CD14-positive monocyte (primary cell): ENCODE results near the gene PSTPIP1. TPM values are rescaled to one million over a fixed set of nuclear protein-coding genes. Genes with fewer than 3 reads are reported as not detected.

Experiments used
- DNase-seq, 3 donors: peaks; one replicate each; pipeline ENCODE4 v3.0.0-alpha.2; 2011 to 2022
- H2AFZ ChIP-seq: 2 replicates; pipeline ENCODE4 v1.6.0; 2012; ENCODE audit warnings: mild to moderate bottlenecking, low read depth, low read length, inconsistent platforms; ENCODE audit not compliant: insufficient read depth, poor library complexity, severe bottlenecking
- H3K27ac ChIP-seq, 2 donors: 1 replicate in 1 of 2; 2 replicates in 1 of 2; pipeline ENCODE4 v1.5.1; 2012 to 2013; ENCODE audit warnings: low read length in 2 of 2, control low read depth in 1 of 2, inconsistent platforms in 1 of 2, low read depth in 1 of 2, mild to moderate bottlenecking in 1 of 2
- H3K27me3 ChIP-seq, 2 donors: one replicate each; pipeline versions ENCODE4 v1.6.0 to v1.6.1; 2011 to 2013; ENCODE audit warnings: low read length in 2 of 2; ENCODE audit not compliant: control insufficient read depth in 2 of 2, insufficient read depth in 2 of 2
- H3K36me3 ChIP-seq, 2 donors: replicated peaks in 1 of 2; 1 replicate in 1 of 2; 2 replicates in 1 of 2; pipeline versions ENCODE4 v1.5.1 to v1.6.1; 2012 to 2013; ENCODE audit warnings: low read length in 2 of 2, control low read depth in 1 of 2, inconsistent platforms in 1 of 2, mild to moderate bottlenecking in 1 of 2; ENCODE audit not compliant: insufficient read depth in 2 of 2, control insufficient read depth in 1 of 2
- H3K4me1 ChIP-seq, 2 donors: 1 replicate in 1 of 2; 2 replicates in 1 of 2; pipeline versions ENCODE4 v1.5.1 to v1.6.1; 2012 to 2013; ENCODE audit warnings: low read length in 2 of 2, control low read depth in 1 of 2, inconsistent platforms in 1 of 2, mild to moderate bottlenecking in 1 of 2, moderate library complexity in 1 of 2; ENCODE audit not compliant: insufficient read depth in 2 of 2, control insufficient read depth in 1 of 2
- H3K4me2 ChIP-seq: replicated peaks from 2 replicates; pipeline ENCODE3; 2012; ENCODE audit warnings: low read length, moderate library complexity, mild to moderate bottlenecking; ENCODE audit not compliant: poor library complexity, severe bottlenecking; ENCODE audit errors: extremely low read depth
- H3K4me3 ChIP-seq, 3 experiments: fragments of 200-600 bp in 1 of 3; sonication (generic) in 1 of 3; replicated peaks in 1 of 3; 1 replicate in 2 of 3; 2 replicates in 1 of 3; pipeline ENCODE4 v1.5.1; 2011 to 2013; ENCODE audit warnings: low read length in 3 of 3, mild to moderate bottlenecking in 3 of 3, control low read depth in 2 of 3, low read depth in 2 of 3, inconsistent platforms in 1 of 3, moderate library complexity in 1 of 3
- H3K79me2 ChIP-seq: 2 replicates; pipeline ENCODE4 v1.6.0; 2012; ENCODE audit warnings: mild to moderate bottlenecking, control low read depth, inconsistent platforms, low read length, moderate library complexity; ENCODE audit not compliant: insufficient read depth
- H3K9ac ChIP-seq: 2 replicates; pipeline ENCODE4 v1.6.0; 2017; ENCODE audit warnings: low read length, mild to moderate bottlenecking; ENCODE audit not compliant: insufficient read depth, poor library complexity, severe bottlenecking
- H3K9me3 ChIP-seq, 2 donors: replicated peaks in 1 of 2; 1 replicate in 1 of 2; 2 replicates in 1 of 2; pipeline versions ENCODE4 v1.5.1 to v1.6.1; 2012 to 2013; ENCODE audit warnings: low read length in 2 of 2, control low read depth in 1 of 2; ENCODE audit not compliant: control insufficient read depth in 1 of 2, insufficient read depth in 1 of 2
- H4K20me1 ChIP-seq: 2 replicates; pipeline ENCODE4 v1.6.0; 2012; ENCODE audit warnings: mild to moderate bottlenecking, low read length, control low read depth, moderate library complexity; ENCODE audit not compliant: insufficient read depth
- H3K27ac Mint-ChIP-seq, 7 donors: one replicate each; pipeline ENCODE4 v1.8.0; 2020; ENCODE audit warnings: mild to moderate bottlenecking in 7 of 7, mixed read lengths in 7 of 7, moderate library complexity in 6 of 7, inconsistent platforms in 2 of 7
- H3K27me3 Mint-ChIP-seq, 3 donors: one replicate each; pipeline ENCODE4 v1.8.0; 2021 to 2022; ENCODE audit warnings: low read depth in 3 of 3, mild to moderate bottlenecking in 3 of 3, mixed read lengths in 3 of 3, moderate library complexity in 3 of 3, inconsistent platforms in 1 of 3
- H3K36me3 Mint-ChIP-seq, 2 donors: one replicate each; pipeline ENCODE4 v1.8.0; 2020; ENCODE audit warnings: mixed read lengths in 2 of 2, inconsistent platforms in 1 of 2, mild to moderate bottlenecking in 1 of 2
- H3K4me1 Mint-ChIP-seq: one replicate; pipeline ENCODE4 v1.8.0; 2020; ENCODE audit warnings: mild to moderate bottlenecking, mixed read lengths
- H3K4me3 Mint-ChIP-seq, 2 donors: one replicate each; pipeline ENCODE4 v1.8.0; 2020; ENCODE audit warnings: mild to moderate bottlenecking in 2 of 2, mixed read lengths in 2 of 2, moderate library complexity in 1 of 2
- H3K9me3 Mint-ChIP-seq, 7 donors: one replicate each; pipeline ENCODE4 v1.8.0; 2020 to 2022; ENCODE audit warnings: mixed read lengths in 7 of 7, mild to moderate bottlenecking in 6 of 7, moderate library complexity in 6 of 7, inconsistent platforms in 2 of 7
- WGBS: methylation state at CpG from one replicate; pipeline ENCODE4 v1.1.5; 2013; ENCODE audit warnings: missing lambda C conversion rate; ENCODE audit not compliant: insufficient coverage; 5-methylcytosine and 5-hydroxymethylcytosine counted together
- intact Hi-C, 2 donors: fragments of 100-400 bp; cut with micrococcal nuclease; formaldehyde crosslinking; loops; one replicate each; pipeline versions ENCODE4 v1.15.0 to v1.15.1; 2023
- polyA plus RNA-seq, 3 donors: library from polyadenylated mRNA; depleted of rRNA in 1 of 3; unstranded in 2 of 3; stranded (reverse) in 1 of 3; fragments of 300-500 nt in 2 of 3; fragments of >200 nt in 1 of 3; fragmentation: Illumina TruSeq in 2 of 3; gene quantifications; 1 replicate in 2 of 3; 2 replicates in 1 of 3; pipeline ENCODE4 v1.2.3, GENCODE V29; 2012 to 2021
- TF ChIP-seq, protein P1 (sequence below): fragments of 200-600 bp; IDR thresholded peaks from one replicate; pipeline ENCODE4 v1.8.0; 2022; ENCODE audit warnings: antibody characterized with exemption, mild to moderate bottlenecking

The PSTPIP1 gene
- polyA plus RNA-seq, 3 donors, result 85.9 to 183 (median 86.8) TPM

DNA sequence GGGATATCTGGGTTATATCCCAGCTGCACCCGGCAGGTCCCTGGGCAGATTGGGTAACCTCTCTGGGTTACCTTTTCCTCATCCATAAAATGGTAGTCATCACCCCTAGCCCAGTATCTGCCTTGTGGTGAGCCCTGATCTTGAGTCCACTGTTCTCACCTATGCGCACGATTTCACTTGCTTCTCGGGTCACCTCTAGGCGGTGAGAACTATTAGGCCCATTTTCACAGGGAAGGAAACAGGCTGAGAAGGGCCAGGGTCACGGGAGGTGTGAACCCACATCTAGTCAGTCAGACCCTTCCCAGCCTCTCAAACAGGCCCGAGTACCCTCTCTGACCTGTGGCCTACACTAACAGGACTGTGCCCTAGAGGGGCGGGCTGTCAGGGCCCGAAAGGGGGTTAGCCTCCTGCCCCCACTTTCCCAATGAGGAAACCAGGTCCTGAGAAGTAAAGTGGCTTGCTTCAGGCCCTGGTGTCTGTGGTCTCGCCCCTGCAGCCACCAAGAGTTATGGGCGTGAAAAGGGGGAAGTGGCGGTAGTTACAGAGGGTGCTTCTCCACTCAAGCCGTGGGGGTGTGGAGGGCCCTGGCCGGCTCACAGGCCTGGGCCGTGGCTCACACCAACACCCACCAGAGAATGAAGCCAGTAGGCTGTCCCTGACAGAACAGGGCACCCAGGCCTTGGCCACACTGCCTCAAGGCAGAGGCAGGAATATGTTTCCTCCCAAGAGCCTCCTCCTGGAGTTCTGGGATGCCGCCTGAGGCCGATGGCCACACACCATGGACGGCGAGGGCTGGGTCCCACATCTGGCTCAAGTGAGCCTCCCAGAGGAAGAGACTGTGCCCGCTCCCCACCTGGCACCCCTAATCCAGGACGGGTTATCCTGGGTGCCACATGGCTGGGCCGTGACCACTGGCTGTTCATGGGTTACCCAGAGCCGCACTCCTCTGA, 19.5 kb downstream of the PSTPIP1 start:
- peak overlapping the region; percentile 43 for H2AFZ ChIP-seq
- H3K36me3 ChIP-seq, result peaks cover 41 to 53% of the 10 kb centered on the region in 2 donors
- peak overlapping the region in 1 of 3 experiments; percentile 47 for H3K4me3 ChIP-seq
- no peaks in the 10 kb centered on the region for H3K27me3 ChIP-seq
- no peaks in the 10 kb centered on the region for H3K9me3 Mint-ChIP-seq
- peaks cover 100% of the 10 kb centered on the region for H3K79me2 ChIP-seq
- H3K4me1 Mint-ChIP-seq, result peaks cover 96% of the 10 kb centered on the region
- peaks cover 0 to 2% (median 0%) of the 10 kb centered on the region in 3 donors for H3K27me3 Mint-ChIP-seq
- peak overlapping the region; percentile 44 for H3K9ac ChIP-seq
- peak overlapping the region; percentile 66 for H3K4me2 ChIP-seq
- peak overlapping the region; percentile 67 to 83 for H3K27ac ChIP-seq
- DNase-seq, result peak; percentile 76 to 80 (median 79)
- intact Hi-C loops, result no loop called here
- peak overlapping the region in 1 of 2 donors; percentile 60 for H3K4me3 Mint-ChIP-seq
- peaks cover 100% of the 10 kb centered on the region for H4K20me1 ChIP-seq
- H3K9me3 ChIP-seq, result no peaks in the 10 kb centered on the region
- H3K27ac Mint-ChIP-seq, result peak overlapping the region; percentile 63 to 94 (median 92)
- peaks cover 47 to 76% of the 10 kb centered on the region in 2 donors for H3K36me3 Mint-ChIP-seq
- TF ChIP-seq, protein P1, sequence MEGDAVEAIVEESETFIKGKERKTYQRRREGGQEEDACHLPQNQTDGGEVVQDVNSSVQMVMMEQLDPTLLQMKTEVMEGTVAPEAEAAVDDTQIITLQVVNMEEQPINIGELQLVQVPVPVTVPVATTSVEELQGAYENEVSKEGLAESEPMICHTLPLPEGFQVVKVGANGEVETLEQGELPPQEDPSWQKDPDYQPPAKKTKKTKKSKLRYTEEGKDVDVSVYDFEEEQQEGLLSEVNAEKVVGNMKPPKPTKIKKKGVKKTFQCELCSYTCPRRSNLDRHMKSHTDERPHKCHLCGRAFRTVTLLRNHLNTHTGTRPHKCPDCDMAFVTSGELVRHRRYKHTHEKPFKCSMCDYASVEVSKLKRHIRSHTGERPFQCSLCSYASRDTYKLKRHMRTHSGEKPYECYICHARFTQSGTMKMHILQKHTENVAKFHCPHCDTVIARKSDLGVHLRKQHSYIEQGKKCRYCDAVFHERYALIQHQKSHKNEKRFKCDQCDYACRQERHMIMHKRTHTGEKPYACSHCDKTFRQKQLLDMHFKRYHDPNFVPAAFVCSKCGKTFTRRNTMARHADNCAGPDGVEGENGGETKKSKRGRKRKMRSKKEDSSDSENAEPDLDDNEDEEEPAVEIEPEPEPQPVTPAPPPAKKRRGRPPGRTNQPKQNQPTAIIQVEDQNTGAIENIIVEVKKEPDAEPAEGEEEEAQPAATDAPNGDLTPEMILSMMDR, result no peak
- WGBS, result 53% methylated on average over 14 of the region's 23 CpGs
- H3K4me1 ChIP-seq, result peaks cover 87 to 97% of the 10 kb centered on the region in 2 donors

DNA sequence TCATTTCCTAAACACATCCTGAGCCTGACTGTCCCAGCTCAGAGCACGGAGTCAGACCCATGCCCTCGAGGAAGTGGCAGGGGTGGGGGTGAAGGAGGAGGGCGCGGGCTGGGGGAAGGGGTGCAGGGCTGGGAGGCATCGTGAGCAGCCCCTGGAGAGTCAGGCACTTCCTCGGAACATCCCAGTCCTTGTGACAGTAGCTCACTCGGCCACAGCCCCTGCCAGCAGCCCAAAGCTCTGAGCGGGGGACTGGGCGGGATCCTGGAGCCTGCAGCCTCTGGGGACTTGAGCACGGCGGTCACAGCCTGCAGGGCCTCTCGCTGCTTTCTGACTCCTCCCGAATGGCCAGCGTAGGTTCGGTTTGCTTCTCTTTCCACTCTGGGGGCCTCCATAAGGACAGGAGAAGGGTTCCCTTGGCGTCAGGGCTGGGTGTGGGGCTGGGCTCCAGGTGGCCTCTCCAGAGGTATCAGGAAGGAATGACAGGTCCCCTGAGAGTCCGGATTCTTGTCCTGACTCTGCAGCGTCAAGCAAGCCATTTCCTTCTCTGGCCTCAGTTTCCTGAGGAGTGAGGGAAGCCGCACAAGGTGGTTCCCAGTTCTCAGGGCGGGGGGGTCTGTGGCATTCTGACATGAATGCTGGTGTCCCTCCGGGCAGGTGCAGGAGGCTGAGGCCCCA, 20.9 kb downstream of the PSTPIP1 start:
- H3K9ac ChIP-seq, result peak overlapping the region; percentile 32
- WGBS, result 56% methylated on average over 17 of the region's 21 CpGs
- peaks cover 50 to 53% of the 10 kb centered on the region in 2 donors for H3K36me3 ChIP-seq
- H3K4me2 ChIP-seq, result no peak overlapping the region
- Mint-ChIP-seq H3K4me3 (no peak overlapping the region), H3K27me3 (no peaks in the 10 kb centered on the region), H3K36me3 (peaks cover 44 to 76% of the 10 kb centered on the region in 2 donors), H3K27ac (peak overlapping the region in 6 of 7 donors; percentile 46 to 94 (median 86)), H3K4me1 (peaks cover 94% of the 10 kb centered on the region), H3K9me3 (no peaks in the 10 kb centered on the region)
- peak overlapping the region in 1 of 2 donors; percentile 83 for H3K27ac ChIP-seq
- H3K9me3 ChIP-seq, result no peaks in the 10 kb centered on the region
- H4K20me1 ChIP-seq, result peaks cover 100% of the 10 kb centered on the region
- no peaks in the 10 kb centered on the region for H3K27me3 ChIP-seq
- no peak overlapping the region for H2AFZ ChIP-seq
- H3K4me3 ChIP-seq, result no peak overlapping the region
- DNase-seq, result no peak
- H3K79me2 ChIP-seq, result peaks cover 100% of the 10 kb centered on the region
- peaks cover 87 to 90% of the 10 kb centered on the region in 2 donors for H3K4me1 ChIP-seq
- TF ChIP-seq, protein P1, result no peak
- intact Hi-C loops, result no loop called here
